PFSK-1 (cell line): ENCODE measurements around the gene IGSF9.

ENCODE experiments used
- FOXP2 ChIP-seq: optimal IDR thresholded peaks from 2 replicates; pipeline ENCODE3; 2011; ENCODE audit warnings: borderline replicate concordance, control low read depth, inconsistent platforms; ENCODE audit not compliant: insufficient read depth; ENCODE audit errors: extremely low read length, extremely low read depth
- POLR2AphosphoS5 ChIP-seq: IDR thresholded peaks from 2 replicates; pipeline ENCODE4 v1.6.1; 2012; ENCODE audit warnings: low read depth, mild to moderate bottlenecking, control low read depth, low read length, moderate library complexity
- REST ChIP-seq, 2 experiments: IDR thresholded peaks; 2 replicates each; pipeline versions ENCODE4 v1.6.1 to v1.8.0; 2011 to 2012; ENCODE audit warnings: low read depth in 2 of 2, low read length in 2 of 2, control low read depth in 1 of 2, inconsistent platforms in 1 of 2, mild to moderate bottlenecking in 1 of 2, moderate library complexity in 1 of 2; ENCODE audit not compliant: insufficient read depth in 1 of 2
- SIN3A ChIP-seq: IDR thresholded peaks from 2 replicates; pipeline ENCODE4 v1.6.1; 2012; ENCODE audit warnings: mild to moderate bottlenecking, low read length, moderate library complexity, borderline replicate concordance; ENCODE audit not compliant: insufficient read depth
- TAF1 ChIP-seq: IDR thresholded peaks from 2 replicates; pipeline ENCODE4 v1.6.1; 2012; ENCODE audit warnings: low read length, control low read depth, borderline replicate concordance; ENCODE audit not compliant: insufficient read depth

DNA sequence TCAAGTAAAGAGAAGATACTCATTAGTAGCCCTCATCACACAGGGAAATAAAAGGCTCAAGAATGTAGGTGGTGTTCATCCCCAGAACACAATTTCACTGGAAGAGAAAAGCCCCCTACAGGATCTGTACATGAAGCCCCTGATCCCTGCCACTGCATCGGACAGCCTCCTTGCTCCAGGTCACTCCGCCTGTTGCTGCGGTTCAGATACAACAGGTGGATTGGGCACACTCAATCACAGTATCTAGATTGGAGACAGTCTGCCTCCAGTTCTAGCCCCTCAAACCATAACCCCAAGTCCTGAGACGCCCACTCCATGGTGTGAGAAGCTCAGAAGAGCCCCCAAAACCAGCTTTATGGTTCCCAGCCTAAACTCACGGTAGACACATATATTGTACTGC lies 7.5 kb upstream of the IGSF9 start:
- TF ChIP-seq POLR2AphosphoS5 (no peak), FOXP2 (no peak), TAF1 (no peak), REST (IDR thresholded peaks at IDR 0.05; ENCODE audit: insufficient read depth in 1 of 2, low read depth in 2 of 2, low read length in 2 of 2) (no peak), SIN3A (no peak)
